Ishikawa (cell line): ENCODE measurements around the gene ATP6V1G2.

Source experiments
- EGR1 ChIP-seq: IDR thresholded peaks from 2 replicates; pipeline ENCODE4 v1.6.1; 2012
- EP300 ChIP-seq: IDR thresholded peaks from 2 replicates; pipeline ENCODE4 v1.6.1; 2012; ENCODE audit warnings: borderline replicate concordance
- NFIC ChIP-seq: IDR thresholded peaks from 2 replicates; pipeline ENCODE4 v1.6.1; 2012
- RAD21 ChIP-seq: IDR thresholded peaks from 2 replicates; pipeline ENCODE4 v1.6.1; 2012; ENCODE audit warnings: low read depth
- TCF12 ChIP-seq: IDR thresholded peaks from 2 replicates; pipeline ENCODE4 v1.6.1; 2012; ENCODE audit warnings: low read depth
- YY1 ChIP-seq: IDR thresholded peaks from 2 replicates; pipeline ENCODE4 v1.6.1; 2012; ENCODE audit warnings: low read depth
- TF ChIP-seq, protein P1 (sequence below): IDR thresholded peaks from 2 replicates; pipeline ENCODE4 v1.6.1; 2012

DNA sequence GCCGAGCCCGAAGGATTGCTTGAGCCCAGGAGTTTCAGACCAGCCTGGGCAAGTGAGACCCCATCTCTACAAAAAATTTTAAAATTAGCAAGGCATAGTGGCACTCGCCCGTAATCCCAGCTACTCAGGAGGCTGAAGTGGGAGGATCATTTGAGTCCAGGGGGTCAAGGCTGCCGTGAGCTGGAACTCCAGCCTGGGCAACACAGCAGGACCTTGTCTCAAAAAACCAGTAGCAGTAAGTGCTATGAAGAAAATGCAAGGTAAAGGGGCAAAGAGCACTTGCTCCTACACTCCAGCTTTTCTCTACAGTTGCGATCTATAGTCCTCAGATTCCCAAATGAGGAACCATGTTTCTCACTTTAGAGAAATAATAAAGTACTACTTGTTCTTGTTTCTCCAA, 2.8 kb downstream of the ATP6V1G2 start:
- TF ChIP-seq EP300, result no peak
- no peak for TF ChIP-seq EGR1
- TF ChIP-seq YY1, result no peak
- no peak for TF ChIP-seq RAD21
- TF ChIP-seq TCF12, result no peak
- TF ChIP-seq NFIC, result no peak
- TF ChIP-seq, protein P1, sequence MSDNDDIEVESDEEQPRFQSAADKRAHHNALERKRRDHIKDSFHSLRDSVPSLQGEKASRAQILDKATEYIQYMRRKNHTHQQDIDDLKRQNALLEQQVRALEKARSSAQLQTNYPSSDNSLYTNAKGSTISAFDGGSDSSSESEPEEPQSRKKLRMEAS, result no peak
